Lung microvascular endothelial cell (primary cell): ENCODE results near the gene TNFRSF9. TPM values are rescaled to one million over a fixed set of nuclear protein-coding genes. Genes with fewer than 3 reads are reported as not detected.

Experiments
- DNase-seq, 2 donors: peaks; one replicate each; pipeline versions ENCODE4 v3.0.0 to v3.0.0-alpha.2; 2010; ENCODE audit warnings: low read depth in 2 of 2
- total RNA-seq: library from RNA; depleted of rRNA; stranded (reverse); fragments of >200 nt; gene quantifications from 2 replicates; pipeline ENCODE4 v1.2.1, GENCODE V29; 2014

The TNFRSF9 gene
- total RNA-seq, 1 donor from 2014 or later = under 0.01 TPM

DNA sequence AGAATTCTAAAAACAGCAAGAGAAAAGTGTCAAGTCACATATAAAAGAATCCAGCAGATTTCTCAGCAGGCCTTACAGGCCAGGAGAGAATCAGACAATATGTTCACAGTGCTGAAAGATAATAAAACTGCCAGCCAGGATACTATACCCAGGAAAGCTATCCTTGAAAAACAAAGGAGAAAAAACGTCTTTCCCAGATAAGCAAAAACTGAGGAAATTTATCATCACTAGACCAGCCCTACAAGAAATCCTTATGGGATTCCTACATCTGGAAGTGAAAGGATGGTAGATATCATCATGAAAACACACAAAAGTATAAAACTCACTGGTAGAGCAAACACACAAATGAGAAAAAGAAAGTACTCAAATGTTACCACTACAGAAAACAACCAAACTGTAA, 62.6 kb downstream of the TNFRSF9 start:
- no peak for DNase-seq

DNA sequence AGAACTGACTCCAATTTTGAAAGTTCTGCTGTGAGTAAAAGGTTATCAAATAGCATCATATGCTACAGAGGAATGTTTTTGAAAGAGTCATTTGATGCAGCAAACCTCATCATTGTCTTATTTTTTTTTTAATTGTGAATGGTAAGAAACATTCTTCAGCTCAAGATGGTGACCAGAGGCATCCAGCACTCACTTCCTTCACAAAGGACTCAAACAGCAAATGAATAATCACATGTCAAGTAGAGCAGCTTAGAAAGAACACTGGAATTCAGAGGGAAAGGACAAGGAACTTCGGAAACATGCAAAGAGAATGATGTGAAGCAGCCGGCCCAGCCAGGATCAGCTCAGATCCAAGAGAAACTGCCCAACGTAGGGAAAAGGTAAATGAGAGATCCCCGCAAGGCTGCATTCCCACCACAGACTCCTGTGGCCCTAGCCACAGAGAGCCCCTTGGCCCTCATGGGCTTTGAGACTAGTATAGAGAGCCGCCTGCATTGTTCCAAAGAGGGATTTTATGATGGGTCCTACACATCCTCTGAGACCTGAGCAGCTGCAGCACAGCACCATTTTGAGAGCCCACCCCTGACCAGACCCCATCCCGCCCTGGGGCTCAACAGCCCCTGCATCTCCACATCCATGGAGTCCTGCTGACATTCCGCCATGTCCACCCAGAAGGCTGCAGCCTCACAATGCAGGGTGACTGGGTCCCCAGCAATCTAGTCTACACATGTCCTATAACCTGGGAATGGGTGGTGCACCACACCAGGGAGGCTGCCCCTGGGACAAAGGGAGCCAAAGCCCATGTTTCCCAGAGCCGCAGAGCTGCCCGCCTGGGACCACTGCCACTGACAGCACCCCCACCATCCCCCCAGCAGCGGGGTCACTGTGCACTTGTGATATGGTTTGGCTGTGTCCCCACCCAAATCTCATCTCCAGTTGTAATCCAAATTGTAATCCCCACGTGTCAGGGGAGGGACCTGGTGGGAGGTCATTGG, 66.5 kb downstream of the TNFRSF9 start:
- DNase-seq = no peak

DNA sequence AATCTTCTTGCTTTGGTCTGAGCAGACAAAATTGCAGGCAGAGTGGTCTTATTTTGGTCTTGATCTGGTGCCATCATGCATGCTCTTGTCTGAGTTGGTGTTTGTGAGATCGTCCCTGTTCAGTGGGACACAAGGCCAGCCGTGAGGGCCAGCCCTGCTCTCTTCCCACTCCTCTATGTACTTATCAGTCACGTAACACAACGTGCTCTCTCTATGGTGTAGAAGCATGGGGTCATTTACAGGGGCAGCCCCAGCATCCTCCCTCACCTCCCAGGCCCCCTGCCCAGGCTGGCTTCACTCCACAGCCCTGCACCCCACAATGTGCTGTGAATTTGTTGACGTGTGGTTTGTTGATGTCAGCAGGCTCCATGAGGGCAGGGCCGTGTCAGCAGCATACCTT, 69.5 kb downstream of the TNFRSF9 start:
- DNase-seq = no peak

DNA sequence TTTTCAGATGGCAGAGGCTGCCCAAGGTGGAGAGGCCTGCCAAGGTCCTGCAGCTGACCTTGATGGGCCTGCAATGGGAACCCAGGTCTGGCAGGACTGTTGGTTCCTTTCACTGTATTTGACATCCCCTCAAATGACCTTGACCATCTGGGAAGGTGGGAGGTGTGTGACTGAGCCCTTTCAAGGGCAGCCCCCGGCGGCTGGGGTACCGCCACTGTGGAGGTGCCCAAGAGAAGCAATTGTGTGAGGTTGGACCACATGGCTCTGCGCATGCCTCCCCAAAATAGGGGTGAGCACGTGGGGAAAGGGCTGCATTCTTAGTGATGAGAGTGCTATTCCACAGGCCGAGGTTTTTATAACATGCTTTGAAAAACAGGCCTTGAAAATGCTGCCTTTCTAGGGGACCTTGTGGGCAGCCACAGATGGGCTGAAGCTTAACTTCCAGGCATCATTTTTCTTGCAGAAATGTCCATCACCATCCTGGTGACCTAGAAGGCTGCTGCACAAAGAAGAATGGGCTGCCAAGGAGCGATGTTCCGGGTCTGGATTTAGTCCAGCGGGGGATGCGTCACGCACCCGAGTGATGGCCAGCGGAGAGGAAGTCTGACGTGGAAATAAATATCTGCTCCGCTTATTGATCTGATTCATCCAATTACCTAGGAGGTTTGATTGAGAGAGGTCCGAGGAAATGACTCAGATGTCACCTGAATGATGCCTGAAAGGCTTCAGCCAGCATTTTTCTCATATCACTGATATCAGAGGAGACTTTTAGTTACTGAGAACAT, 71.3 kb downstream of the TNFRSF9 start:
- peak; percentile 36 to 91 for DNase-seq

DNA sequence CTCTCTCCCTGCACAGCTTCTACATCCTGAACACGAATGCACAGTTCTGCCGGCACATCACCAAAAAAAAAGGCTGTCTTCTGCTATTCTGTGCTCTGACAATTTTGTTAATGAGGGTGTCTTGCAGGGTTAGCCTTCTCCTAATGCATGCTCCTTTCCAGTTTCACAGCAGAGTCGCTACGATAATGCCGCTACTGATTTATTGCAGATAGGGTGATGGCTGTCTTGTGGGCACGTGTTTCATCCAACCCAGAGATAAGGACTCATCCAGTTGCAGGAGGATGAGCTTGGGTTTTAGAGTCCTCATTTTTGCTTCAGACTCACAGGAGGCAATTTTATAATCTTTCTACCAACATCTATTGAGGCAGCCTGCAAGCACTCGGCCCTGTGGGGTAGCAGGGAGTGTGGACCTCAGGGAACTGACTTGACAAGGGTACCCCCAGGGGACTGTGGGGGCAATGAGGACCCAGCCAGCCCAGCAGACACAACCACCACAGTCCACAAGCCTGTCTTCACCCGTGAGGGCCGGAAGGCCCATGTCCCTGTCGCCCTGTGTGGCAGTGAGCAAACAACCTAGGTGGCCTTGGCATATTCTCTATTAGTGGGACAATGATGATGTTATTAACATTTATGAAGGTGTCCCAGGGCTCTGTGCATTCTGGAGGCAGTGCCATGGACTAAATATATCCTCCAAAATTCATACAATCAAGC, 72.4 kb downstream of the TNFRSF9 start:
- DNase-seq = no peak

DNA sequence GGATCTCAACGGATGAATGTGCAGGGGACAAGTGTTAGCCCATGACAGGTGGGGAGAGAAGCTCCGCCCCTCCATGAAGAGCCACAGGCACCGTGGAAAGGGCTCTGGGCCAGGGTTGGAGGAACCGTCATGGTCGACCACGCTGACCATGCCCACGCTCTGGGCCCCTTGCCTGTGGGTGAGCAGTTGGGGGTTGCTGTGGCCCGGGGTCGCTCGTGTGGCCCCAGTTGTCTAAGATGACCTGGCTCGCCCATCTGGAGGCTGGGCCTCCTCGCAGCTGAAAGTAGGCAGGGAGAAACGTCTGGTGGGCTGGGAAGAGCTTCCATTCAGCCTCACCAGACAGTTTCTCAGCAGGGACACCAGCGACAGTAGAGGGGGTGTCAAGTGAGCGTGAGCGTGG, 74.7 kb downstream of the TNFRSF9 start:
- DNase-seq = no peak

Other genes starting within 250 kb of the TNFRSF9 start
- 74.1 and 95.2 TPM in 2 replicates for gene VAMP3, start 169.5 kb downstream of the TNFRSF9 start, total RNA-seq
- 0.87 and 1.4 TPM in 2 replicates for gene PER3, start 156.5 kb downstream of the TNFRSF9 start, total RNA-seq
- gene UTS2, start 87.8 kb downstream of the TNFRSF9 start, total RNA-seq = not detected in 2 replicates
- gene PARK7, start 20.9 kb upstream of the TNFRSF9 start, total RNA-seq = 187 and 237 TPM in 2 replicates
- 33.3 and 112 TPM in 2 replicates for gene ERRFI1, start 85.5 kb upstream of the TNFRSF9 start, total RNA-seq